Right renal cortex interstitium (tissue), 3 donors: Measurements from ENCODE around the gene MRPL32. TPM values are rescaled to one million over a fixed set of nuclear protein-coding genes. Genes with fewer than 3 reads are reported as not detected.

Experiments used
- DNase-seq, 3 donors: peaks; one replicate each; pipeline ENCODE4 v3.0.0-alpha.2; 2013; ENCODE audit warnings: low read depth in 3 of 3, low spot score in 2 of 3
- polyA plus RNA-seq, 3 donors: library from polyadenylated mRNA; unstranded; fragments of 120-200 nt; gene quantifications; one replicate each; pipeline ENCODE4 v1.2.1, GENCODE V29; 2013; ENCODE audit not compliant: insufficient read length in 3 of 3

The MRPL32 gene
- polyA plus RNA-seq, 3 donors, result 113 to 124 (median 118) TPM

GRCh38 chr7:42925630-42926029 lies 6.5 kb upstream of the MRPL32 start:
- DNase-seq, result no peak

DNA sequence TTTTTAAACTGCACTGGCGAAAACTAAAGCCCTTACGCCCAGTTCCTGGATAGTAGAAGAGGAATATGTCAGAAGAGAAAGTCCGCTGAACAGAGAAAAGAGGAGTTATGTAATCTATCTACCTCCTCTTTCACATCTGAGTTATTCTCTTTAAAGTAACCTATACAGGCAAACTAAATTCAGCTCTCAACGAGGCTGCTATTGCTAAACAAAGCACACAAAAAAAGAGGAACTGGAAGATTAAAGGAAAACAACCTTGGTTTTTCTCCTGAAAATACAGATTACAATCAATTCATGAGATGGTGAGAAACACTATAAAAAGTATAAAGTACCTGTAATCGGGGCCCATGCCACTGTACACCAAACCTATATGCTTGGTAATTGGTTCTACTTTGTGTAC lies 6.0 kb upstream of the MRPL32 start:
- no peak for DNase-seq

DNA sequence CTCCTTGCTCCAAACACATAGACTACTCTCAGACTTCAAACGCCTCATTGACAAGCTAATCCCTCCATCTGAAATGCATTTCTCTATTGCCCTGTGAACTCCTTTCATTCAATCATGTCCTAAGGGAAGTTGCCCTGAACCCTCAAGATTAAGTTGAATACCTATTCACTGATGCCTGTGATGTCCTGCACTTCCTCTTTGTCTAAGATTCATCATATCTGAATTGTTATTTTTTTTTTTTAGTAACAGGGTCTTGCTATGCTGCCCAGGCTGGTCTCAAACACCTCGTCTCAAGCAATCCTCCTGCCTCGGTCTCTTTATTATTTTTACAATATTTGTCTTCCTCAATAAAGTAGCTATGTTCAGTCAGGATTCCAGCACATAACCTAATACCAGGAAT lies 3.4 kb upstream of the MRPL32 start:
- DNase-seq, result no peak

GRCh38 chr7:42929449-42929848 lies 2.7 kb upstream of the MRPL32 start:
- no peak for DNase-seq

DNA sequence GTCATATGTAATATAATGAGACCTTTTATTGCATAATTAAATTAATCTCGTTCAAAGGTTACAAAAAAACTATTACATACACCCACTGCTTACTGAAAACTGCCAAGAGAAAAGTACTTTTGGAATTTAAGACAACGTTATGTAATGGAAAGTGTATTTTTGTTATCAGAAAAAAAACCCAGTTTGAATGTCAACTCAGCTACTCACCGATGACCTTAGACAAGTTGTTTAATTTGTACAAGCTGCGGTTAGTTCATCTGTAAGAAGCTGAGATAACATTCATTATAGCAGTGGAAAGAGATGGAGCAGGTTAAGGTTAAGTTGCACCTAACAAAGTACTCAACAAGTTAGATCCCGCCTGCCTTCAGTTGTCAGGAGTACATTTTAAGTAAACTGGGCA lies 1.3 kb upstream of the MRPL32 start:
- DNase-seq, result no peak

DNA sequence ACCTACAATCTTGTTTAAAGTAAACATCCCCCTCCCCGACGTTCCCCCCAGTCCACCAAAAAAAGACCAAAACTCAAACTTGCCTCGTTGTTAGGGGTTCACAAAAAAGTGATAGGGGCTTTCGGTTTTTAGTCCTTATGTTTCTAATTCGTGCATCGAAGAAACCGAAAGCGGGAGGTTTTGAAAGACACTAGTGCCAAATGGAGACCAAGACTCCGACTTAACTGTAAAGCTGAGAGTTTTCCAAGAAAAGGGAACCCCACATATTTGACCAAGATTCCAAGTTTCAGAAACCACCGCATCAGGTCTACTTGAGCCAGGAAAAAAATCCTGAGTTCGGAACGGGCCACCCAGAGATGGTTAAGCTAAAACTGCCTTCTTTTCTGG lies 736 bp upstream of the MRPL32 start:
- no peak for DNase-seq

DNA sequence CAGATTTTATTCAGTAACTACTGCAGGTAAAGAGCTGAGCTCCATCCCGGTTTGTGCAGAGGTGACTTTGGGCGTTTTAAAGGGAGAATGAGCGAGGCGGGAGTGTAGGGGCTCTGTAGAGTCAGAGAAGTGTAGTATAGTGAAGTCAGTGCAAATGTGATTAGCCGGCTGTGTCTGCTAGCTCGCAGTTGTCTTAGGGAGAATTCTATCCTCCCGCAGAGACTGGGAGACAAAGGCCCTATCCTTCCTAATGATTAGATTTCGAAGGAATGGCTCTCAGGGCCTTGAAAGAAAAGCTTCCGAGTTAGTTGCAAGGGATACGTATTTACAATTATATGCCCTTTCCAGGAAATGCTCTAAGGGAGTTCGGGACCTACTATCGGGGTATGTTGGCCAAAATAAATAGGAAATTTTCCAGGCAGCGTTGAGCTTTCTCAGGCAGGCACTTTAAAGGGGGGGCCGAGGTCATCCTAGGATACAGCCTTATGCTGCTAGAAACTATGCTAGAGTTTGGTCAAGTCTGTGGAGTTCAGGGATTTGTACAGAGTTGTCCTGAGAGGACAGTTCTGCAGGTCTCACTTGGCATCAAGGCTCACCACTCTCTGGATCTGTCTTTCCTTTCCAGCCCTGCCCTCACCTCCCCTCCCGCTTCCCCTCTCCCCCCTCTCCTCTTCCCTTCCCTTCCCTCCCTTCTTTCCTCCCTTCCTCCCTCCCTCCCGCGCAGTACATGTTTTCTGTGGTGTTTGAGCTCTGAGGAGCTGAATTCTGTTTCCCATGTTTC lies 825 bp downstream of the MRPL32 start:
- DNase-seq, result peak in 2 of 3 donors; percentile 24 to 47

DNA sequence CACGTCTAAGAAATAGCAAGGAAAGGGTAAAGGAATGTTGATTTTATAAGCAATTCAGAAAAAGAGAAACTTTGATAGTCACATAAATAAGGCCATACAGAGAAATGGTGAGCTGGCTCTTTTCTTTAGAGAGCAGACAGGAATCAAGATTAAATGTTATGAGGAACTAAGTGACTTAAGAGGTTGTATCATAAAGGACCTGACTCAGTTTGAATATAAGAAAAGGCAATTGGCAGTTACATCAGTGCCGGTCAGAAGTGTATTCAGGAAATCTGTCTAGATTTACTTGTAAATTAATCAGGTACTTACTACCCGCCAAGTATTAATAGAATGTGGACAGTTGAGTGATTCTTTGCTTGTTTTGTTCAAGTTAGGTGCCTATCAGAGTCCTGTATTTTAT lies 2.1 kb downstream of the MRPL32 start:
- DNase-seq, result no peak

GRCh38 chr7:42935861-42936260 lies 3.7 kb downstream of the MRPL32 start:
- DNase-seq, result no peak

DNA sequence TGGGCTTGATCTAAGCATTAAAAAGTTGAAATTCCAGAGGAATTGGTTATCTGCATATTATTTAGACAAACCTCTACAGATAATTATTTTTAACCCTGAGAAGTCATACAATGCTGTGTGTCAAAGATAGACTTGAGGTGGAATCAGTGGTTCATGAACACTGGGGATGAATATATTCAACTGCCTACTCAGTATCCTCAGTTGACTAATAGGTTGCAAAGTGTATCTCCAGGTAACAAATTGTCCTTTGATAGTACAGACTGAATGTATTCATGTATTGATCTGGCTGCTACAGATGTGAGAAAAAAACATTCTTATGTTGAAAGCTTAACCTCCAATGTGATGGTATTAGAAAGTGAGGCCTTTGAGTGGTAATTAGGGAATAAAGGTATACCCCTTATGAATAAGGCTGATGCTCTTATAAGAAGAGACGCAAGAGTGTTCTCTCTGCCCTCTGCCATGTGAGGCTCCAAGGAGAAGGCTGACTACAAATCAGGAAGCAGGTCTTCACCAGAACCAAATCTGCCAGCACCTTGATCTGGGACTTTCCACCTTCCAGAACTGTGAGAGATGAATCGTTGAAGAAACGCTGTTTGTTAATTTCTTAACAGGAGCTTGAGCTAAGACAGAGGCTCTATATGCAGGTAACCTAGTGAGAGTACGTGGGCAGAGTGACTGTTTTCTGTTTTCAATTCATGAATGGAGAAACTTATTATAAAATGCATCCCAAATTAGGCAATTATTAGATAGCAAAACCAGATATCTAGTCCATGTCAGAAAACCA lies 7.5 kb downstream of the MRPL32 start:
- no peak for DNase-seq

DNA sequence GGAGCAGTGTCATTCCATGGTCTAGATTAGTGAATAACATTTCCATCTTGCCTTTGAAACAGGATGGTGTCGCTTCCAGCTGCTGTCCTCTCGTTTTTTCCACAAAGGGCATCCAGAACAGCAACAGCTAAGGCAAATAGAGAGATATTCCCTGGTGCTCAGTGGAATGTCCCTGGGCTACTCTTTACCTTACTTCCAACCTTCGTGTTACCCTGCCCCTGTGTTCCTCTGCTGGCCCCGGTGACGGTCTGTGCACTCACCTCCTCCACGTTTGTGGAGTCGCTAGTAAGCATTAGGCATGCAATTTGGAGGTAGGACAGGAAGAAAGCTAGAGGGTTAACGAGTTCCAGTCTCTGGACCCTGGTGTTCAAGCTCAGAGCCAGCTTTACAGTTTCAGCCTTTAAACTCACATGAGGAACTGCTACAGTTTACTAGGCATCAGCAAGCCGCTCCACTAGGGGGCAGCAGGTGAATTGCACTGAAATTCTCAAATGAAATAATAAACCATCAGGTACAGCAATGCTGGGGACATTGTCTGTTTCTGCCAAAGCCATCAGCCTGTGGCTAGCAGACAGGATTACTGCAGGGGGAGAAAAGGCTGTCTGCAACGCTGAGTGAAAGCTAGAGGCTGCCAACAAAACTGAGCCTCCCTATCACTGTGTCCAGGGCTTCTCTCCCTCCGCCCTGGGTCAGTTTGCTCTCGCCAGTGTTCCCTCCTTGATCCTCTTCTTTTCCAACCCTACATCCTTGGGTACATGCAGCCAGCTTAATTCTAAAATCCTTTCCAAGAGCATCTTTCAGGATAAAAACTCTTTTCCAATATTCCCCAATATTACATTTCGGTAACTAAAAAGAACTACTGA lies 9.0 kb downstream of the MRPL32 start:
- DNase-seq, result peak; percentile 59 to 65 (median 63)

GRCh38 chr7:42945821-42946626 lies 13.8 kb downstream of the MRPL32 start:
- DNase-seq, result no peak

DNA sequence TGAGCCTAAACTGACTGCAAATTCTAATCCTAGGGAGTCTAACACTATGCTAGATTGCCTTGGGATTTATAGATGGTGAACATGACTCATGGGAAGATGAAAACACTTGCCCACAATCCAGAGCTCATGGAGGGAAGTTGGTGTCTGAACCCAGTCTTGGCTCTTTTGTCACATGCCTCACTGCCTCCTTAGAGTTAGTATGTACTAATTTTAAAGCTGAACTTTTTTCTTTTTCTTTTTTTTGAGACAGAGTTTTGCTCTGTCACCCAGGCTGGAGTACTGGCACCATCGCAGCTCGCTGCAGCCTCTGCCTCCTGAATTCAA lies 14.4 kb downstream of the MRPL32 start:
- DNase-seq, result no peak

DNA sequence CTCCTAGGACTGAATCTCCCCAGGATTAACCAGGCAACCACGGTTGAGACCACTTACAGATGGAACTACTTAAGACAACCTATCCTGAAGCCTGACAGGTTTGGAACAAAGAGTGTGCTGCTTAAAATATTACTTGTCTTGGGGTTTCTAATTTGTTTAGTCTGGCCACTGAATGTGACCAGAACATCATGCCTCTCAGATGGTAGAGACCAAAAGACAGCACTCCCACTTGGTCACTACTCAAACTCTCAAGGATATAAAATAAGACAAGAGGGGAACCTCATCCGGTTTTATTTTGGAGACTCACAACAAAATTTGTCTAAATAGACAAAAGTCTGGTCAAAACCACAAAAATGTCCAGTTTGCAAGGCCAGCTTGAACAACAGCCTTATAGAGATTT lies 15.3 kb downstream of the MRPL32 start:
- DNase-seq, result no peak

- no peak for DNase-seq
These were observed 18.2 kb downstream of the MRPL32 start for GRCh38 chr7:42950417-42950816.

DNA sequence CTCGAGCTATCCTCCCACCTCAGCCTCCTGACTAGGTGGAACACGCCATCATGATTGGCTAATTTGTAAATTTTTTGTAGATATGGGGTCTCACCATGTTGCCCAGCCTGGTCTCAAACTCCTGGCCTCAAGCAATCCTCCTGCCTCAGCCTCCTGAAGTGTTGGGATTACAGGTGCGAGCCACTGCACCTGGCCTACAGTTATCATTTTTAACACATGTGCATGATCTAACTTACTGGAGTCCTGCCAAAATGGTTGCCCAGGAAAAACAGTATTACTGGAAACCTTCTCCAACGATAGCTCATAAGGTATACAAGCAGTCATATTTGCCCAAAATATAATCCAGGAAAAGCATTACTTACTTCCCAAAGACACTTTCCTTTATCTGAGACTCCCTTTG lies 20.2 kb downstream of the MRPL32 start:
- DNase-seq, result no peak

GRCh38 chr7:42953994-42954393 lies 21.8 kb downstream of the MRPL32 start:
- DNase-seq, result no peak

- no peak for DNase-seq
These were observed 23.9 kb downstream of the MRPL32 start for GRCh38 chr7:42956062-42956461.

- no peak for DNase-seq
These were observed 27.4 kb downstream of the MRPL32 start for GRCh38 chr7:42959549-42959948.

DNA sequence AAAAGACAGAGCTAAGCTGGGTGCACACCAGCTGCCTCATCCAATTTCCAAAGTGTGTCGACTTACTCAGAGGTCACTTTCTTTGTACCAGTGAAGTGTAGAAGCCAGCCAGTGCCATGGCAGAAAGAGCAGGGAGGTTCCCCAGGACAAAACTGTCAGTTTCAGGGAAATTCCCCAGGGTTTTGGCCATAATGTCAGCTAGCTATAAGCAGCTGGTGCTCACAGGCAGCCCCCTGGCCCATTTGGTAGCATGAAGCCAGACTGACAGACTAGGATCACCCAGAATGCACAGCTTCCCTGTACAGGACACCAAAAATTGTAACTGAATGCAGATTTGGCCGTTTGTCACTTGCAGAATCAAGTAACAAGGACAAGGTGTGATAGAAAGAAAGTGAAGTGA lies 28.6 kb downstream of the MRPL32 start:
- DNase-seq, result no peak

DNA sequence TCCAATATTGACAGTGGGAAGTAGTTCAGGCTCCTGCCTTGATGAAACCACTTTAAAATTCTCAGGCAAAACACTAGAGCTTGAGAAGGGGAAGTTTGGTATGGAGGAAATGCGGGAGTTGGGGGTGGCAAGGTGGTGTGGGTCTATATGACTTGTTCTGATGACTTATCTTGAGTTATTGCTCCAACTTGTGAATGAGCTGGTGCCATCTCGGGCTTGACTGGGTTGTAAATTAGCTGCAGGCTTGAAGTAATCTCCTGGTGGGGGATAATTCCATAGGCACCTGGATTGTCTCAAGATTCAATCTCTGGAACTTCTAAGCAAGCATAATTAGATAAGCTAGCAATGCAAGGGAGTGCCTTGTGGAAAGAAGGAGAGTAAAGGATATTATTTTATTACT lies 29.0 kb downstream of the MRPL32 start:
- DNase-seq, result no peak
